NCI-H1694 (cell line): ENCODE measurements around the gene ZHX3.
A peak's percentile ranks its signal among the peaks of the same experiment; 100 is the strongest.

Experiments
- DNase-seq: peaks from one replicate; lab custom pipeline; 2025; lab: John Stamatoyannopoulos, UW

Gene ZHX3

GRCh38 chr20:41352666-41353065, 35.1 kb upstream of the ZHX3 start:
- DNase-seq = no peak

GRCh38 chr20:41352106-41352505, 34.6 kb upstream of the ZHX3 start:
- DNase-seq = no peak

GRCh38 chr20:41350408-41350962, 33.0 kb upstream of the ZHX3 start:
- no peak for DNase-seq

DNA sequence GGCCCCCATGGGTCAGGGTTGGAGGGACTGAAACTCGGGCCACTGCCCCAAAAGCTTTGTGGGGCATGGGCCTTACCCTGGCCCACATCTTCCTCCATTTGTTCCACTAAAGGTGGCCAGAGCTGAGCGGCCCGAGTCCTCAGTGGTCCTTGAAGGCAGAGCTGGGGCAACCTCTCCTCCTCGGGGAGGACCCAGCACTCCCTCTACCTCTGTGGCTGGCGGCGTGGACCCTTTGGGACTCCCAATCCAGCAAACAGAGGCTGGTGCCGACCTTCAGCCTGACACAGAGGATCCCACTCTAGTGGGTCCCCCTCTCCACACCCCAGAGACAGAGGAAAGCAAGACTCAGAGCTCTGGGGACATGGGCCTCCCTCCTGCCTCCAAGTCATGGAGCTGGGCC, 32.4 kb upstream of the ZHX3 start:
- DNase-seq = no peak

DNA sequence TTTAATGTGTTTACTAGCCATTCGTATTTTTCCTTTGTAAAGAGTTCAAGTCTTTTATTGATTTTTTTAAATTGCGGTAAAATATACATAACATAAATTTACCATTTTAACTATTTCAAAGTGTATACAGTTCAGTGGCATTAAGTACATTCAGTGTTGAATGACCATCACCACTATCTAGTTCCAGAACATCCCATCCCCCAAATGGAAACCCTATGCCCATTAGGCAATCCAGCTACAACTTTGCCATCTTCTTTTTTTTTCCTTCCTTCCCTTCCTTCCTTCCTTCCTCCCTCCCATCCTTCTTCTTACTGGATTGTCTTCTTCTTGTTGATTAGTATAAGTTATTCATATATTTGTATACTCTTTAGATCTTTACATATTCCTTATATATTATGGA, 31.7 kb upstream of the ZHX3 start:
- DNase-seq = no peak

DNA sequence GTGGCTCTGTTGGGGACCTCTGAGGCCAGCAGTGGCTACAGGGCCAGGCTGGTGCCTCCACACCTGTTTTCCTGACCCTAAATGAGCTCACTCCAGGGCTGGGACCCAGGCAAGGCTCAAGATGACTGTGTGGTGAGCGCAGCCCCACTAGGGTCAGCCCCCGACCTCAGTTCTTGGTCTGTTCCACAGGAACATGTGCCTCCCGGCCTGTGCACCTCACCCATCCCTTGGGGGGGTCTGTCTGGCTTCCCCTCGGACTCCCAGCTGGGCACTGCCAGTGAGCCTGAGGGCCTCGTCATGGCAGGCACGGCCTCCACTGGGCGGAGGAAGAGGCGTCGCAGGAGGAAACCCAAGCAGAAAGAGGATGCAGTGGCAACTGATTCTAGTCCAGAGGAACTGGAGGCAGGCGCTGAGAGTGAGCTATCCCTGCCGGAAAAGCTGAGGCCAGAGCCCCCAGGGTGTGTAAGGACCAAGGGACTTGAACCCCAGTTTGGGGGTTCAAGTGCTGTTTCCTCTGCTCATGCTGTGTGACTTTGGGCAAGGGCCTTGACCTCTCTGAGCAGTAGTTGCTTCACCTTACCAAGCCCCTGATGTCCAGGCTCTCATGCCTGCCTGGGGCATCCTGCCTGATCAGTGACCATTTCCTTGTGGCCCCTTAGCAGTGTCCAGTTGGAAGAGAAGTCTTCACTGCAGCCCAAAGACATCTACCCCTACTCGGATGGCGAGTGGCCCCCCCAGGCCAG, 31.1 kb upstream of the ZHX3 start:
- DNase-seq = no peak

GRCh38 chr20:41347523-41348429, 30.2 kb upstream of the ZHX3 start:
- no peak for DNase-seq

DNA sequence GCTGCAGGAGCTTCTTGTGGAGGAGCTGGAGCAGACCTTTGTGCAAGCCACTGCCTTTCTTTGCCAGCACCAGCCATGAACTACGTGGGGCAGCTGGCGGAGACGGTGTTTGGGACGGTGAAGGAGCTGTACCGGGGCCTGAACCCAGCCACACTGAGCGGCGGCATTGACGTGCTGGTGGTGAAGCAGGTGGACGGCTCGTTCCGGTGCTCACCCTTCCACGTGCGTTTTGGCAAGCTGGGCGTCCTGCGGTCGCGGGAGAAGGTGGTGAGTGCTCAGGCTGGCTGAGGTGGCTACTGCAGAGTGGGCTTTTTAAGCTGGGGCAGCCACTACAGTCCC, 28.2 kb upstream of the ZHX3 start:
- DNase-seq = no peak

DNA sequence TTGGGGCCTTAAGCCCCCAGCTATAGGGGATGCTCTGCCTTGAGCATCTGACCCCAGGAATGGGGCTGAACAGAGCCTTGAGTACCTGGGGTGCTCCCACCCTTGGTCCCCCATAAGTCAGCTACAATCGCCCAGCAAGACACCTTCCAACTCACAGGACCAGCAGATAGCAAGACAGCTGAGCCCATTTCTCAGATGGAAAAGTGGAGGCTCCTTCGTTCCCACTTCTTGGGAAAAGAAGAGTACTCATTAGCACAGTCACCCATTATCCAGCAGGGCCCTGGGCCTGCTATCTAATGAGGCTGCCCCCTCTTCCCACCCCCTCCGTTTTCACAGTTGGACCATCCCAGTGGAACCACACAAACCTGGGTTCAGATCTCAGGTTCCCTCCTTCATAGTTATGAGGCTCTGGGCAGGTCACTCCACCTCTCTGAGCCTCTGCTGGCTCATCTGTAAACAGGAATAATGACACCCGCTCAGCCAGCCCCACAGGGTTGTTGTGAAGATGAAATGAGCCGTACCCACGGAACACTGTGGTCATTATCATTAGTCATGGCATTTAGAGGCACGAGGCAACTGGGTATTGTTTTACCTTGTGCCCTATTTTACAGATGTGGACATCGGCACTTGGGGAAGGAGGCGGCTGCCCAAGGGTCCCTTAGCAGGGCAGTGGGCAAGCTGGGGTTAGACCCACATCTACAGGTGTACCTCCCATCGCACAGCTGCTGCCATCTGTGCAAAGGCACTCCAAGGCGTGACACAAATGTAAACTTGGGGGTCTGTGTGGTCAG, 27.6 kb upstream of the ZHX3 start:
- DNase-seq = no peak

DNA sequence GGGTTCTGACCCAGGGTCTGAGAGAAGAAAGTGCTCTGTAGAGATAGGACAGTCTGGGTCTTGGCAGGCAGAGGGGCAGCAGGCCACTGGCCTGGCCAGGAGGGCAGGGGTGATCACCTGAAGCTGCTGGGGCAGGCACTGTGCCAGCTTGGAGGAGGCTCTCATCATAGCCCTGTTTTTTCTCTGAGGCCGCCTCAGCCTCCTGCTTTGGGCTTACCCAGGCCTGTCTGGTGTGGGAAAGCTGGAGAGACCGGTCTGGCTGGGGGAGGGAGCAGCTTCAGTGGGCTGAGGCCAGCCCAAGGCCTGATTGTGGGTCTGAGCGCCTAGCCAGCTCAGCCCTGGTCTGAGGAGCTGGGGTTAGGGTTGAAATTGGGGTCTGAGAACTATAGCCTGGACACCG, 26.9 kb upstream of the ZHX3 start:
- no peak for DNase-seq

GRCh38 chr20:41342474-41343464, 25.2 kb upstream of the ZHX3 start:
- no peak for DNase-seq

DNA sequence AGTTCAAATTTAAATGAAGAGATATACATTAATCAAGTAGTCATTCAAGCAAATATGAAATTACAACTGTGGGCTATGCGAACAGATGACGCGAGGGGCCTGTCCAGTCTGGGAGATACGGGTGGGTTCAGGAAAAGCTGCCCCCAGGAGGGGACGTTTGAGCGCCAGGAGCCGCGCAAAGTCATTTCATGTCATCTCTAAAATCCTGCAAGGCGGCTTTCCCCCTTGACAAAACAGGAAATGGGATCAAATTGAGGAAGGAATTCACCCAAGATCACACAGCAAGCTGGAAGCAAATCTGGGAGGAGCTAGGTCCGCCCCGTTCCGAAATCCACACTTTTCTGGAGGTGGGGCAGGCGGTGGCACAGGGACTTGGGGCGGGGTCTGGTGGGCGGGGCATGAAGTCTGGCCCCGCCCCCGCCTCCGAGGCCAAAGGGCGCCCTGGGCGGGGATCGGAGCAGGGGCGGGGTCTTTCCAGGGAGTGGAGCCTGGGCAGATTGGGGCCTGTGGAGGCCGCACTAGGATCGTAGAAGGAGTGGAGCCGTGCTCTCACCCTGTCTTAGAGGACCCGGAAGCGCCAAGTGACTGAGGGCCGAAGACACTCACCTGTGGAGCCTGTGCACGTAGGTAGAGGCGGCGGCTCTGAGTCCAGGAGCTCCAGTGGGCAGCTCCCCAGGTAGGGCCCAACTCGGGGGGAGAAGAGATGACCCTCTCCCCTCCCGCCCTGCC, 23.0 kb upstream of the ZHX3 start, which contains the start of gene LPIN3:
TSS of gene LPIN3 (plus strand) at position 495 of the 729 bp plus-strand sequence. CDS start 4,983 bp downstream, outside the sequence.
- DNase-seq = no peak

DNA sequence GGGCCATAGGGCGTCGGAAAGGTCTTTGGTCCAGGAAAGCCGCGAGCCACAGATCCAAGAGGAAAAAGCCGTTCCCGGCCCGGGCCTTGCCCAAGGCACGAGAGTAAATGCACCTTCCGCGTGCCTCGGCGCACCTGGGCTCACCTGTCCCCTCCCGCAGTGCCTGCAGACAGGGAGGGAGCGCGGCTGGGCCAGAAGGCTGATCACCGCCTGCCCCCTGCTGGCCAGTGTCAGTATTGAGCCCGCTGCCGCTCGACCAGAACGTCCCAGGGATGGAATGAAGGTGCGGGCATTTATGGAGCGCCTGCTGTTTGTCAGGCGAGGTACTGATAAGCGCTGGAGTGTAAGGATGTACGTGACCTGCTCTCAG, 22.4 kb upstream of the ZHX3 start:
- peak; percentile 52 for DNase-seq

DNA sequence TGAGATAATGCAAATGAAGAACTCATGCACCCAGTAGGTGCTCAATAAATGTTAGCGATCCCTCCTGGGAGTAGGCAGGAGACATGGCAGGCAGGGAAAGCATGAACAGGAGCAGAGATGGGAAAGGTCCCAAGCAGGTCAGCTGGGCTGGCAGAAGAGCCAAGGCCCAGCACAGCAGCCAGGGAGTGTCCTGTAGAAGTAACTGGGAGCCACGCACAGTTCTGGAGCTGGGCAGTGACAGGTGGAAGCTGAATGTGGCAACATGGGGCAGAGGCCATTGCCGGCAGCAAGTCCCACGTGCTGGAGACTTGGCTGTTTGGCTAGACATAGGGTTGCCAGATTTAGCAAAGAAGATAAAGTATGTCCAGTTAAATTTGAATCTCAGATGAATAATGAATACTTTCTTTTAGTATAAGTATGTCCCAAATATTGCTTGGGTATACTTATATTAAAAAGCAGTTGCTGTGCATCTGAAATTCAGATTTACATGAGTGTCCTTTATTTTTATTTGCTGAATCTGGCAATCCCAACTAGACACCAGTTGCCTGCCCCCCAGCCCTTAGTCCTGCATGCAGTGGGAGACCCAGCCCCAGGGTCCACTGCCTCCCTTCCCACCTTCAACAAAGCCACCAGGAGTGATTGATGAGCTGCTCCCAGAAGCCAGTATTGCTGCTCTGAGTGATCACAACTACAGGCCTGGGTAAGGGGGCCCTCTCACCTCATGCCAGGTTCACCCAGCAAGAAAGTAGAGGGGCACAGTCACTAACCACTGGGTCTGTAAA, 19.4 kb upstream of the ZHX3 start:
- no peak for DNase-seq

DNA sequence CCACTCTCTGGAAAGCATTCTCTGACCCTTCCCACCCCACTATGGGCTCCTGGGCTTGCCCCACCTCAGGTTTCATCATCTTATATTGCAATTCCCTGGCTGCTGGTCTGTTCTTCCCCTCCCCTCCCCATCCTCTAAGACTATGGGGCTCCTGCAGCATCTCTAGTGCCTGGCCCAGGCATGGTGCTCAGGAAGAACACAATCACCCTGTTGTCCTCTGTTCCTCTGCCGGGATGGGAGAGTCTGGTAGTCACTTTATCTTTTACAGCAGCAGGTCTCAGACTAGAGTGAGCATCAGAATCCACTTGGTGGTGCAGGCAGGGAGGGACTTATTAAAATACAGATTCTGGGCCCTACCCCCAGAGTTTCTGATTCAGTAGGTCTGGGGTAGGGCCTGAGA, 18.1 kb upstream of the ZHX3 start:
- no peak for DNase-seq

GRCh38 chr20:41334443-41335421, 17.2 kb upstream of the ZHX3 start:
- no peak for DNase-seq

DNA sequence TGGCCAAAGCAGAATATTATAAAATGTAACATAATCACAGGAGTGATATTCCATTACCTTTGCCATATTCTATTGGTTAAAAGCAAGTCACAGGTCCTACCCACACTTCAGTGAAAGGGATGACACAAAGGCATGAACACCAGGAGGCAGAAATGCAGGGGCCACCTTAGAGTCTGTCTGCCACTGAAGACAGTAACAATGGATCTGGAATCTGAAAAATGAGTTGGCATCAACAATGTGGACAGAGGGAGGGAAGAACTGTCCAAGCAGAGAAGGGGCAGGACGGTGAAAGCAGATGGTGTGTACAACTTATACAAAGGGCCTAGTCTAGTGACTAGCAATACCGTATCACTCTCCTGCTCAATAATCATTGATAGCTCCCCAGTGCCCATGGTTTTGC, 16.5 kb upstream of the ZHX3 start:
- DNase-seq = no peak

- no peak for DNase-seq
These were observed 14.2 kb upstream of the ZHX3 start for GRCh38 chr20:41331731-41332130.
